GM19372 (cell line): ENCODE results near the gene GNG13.
"Not testable (repeated sequence)": the region's sequence is repeated elsewhere in the genome, so short reads cannot be mapped to it uniquely, and the experiment has no call there.

Source experiments
- ATAC-seq: cut with Tn5 transposase; IDR thresholded peaks from one replicate; pipeline ENCODE4 v1.9.1; 2021; ENCODE audit warnings: mild to moderate bottlenecking, low read depth, moderate library complexity; ENCODE audit not compliant: unreplicated experiment

Gene GNG13

DNA sequence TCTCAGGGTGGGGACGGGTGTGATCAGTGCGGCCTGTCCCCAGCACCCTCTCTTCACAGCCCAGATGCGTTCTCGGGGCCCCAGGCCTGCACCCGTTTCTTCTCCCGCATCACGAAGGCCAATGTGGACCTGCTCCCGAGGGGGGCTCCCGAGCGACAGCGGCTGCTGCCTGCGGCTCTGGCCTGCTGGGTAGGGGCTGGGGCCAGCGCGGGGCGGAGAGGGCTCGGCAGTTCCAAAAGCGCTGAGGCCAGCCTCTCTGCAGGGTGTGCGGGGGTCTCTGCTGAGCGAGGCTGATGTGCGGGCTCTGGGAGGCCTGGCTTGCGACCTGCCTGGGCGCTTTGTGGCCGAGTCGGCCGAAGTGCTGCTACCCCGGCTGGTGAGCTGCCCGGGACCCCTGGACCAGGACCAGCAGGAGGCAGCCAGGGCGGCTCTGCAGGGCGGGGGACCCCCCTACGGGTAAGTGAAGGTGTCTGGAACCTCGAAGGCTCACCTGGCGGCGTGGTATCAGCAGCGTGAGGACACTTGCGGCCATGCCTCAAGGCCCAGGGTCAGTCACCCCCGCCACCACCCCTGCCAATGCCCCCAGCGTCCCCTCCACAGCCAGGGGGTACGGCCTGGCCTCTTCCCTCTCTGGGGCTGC lies 35.6 kb downstream of the GNG13 start:
- no peak for ATAC-seq

DNA sequence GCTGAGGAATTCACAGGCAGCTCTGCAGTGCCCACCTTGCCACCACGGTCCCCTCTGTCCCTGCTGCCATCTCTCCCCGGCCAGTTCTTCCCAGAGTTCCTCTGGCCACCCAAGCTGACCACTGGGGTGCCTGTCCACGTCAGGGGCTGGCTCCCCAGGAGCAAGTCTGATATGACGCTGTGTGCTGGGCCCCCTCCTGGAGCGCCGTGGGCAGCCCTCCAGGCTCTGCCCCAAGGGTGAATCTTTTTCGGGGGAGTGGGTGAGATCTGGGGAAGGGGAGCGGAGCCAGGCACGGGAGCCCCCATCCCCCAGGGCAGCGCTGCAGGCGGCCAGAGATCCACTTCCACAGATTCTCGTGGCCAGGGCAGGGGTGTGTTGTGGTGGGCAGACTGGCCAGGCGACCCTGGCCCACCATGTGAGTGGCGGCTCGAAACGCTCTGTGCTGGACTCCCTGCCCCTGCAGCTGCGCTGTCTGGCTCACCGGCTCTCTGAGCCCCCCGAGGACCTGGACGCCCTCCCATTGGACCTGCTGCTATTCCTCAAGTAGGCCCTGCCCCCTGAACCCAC lies 36.3 kb downstream of the GNG13 start:
- ATAC-seq: no peak

DNA sequence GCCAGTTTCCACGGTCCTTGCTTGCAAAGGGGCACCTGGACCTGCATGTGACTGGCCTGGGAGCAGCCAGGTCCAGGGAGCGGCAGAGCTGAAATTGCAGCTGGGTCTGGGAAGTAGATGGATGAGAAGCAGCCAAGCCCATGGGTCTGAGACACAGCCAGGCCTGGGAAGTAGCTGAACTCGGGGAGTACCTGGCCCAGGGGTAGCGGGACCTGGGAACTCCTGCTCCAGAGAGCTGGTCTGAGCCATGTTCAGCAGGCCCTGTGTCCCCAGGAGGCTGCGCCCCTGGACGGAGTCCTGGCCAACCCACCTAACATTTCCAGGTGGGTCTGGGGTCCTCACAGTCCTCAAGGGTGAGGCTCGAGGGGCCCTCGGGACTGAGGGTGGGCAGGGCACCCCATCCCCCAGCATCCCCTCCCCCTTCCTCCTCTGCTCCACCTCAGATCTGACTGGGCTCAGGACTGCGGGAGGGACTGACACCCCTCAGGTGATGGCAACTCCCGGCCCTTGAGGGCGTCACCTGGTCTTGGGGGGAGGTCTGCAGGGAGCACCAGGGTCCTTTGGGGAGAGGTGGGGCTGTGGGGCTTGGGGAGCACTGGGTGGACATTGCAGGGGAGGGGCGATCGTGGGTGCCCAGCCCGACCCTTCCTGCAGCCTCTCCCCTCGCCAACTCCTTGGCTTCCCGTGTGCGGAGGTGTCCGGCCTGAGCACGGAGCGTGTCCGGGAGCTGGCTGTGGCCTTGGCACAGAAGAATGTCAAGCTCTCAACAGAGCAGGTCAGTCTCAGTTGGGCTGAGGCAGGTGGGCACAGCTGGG lies 37.0 kb downstream of the GNG13 start:
- ATAC-seq: no peak

DNA sequence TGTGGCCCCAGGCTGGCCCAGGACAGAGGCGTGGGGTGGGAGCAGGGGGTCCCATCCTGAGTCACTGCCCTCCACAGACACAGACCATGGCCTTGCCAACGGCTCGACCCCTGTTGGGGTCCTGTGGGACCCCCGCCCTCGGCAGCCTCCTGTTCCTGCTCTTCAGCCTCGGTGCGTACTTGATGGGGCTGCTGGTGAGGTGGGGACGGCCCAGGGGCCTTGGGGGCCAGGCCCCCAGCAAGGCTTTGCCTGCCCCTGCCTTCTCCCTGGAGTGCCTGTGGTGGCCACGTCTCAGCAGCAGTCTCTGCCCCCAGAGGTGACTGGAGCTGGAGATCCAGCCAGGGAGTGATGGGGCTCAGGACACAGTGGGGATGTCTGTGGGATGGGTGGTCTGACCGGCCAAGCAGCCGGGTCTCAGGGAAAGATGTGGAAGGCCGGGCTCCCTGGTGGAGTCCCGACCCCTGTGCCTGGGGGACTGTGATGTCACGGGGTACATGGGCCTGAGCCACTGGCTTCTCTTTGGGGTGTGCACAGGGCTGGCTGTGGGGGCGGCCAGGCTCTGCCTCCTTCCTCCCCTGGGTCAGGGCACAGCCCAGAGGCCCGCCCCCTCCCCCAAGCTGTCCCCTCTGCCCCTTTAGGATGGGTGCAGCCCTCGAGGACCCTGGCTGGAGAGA lies 37.8 kb downstream of the GNG13 start:
- ATAC-seq: no peak

DNA sequence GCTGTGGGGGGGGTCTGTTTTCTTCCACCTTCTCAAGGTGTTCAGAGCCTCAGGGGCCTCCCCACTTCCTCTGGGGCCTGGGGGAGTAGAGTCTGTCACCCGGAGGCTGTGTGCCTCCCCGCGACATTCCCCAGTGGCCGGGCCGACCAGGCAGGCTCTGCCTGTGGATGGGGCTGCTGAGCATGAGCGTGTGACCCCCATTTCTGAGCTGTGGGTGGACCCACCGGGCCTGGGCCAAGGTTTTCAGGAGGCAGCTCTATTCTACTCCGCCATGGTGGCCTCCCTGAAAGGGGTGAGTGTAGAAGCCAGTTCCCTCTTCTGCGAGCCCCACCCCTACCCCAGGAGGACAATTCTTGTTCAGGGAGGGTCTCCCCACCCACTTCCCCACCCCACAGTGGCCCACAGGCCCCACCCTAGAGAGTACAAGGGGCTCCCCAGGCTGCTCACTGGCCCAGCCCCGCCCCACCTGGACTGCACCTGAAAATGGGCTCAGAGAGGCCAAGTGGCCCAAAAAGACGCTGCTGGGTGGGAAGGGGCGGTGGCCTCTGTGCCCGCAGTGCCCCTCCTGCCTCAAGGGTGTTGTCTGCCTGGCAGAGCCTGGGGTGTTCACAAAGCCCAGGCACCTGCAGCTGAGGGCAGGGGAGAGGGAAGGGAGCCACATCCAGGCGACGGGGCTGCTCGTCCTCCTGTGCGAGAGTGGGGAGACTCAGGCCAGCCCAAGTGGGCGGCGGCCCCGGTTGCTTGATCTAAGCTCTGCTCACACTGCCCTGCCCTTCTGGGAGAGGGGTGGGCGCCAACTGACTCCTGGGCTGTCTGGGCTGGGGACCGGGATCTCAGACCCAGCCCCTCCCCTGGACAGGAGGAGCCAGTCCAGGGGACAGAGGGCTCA lies 38.7 kb downstream of the GNG13 start:
- ATAC-seq: no peak

DNA sequence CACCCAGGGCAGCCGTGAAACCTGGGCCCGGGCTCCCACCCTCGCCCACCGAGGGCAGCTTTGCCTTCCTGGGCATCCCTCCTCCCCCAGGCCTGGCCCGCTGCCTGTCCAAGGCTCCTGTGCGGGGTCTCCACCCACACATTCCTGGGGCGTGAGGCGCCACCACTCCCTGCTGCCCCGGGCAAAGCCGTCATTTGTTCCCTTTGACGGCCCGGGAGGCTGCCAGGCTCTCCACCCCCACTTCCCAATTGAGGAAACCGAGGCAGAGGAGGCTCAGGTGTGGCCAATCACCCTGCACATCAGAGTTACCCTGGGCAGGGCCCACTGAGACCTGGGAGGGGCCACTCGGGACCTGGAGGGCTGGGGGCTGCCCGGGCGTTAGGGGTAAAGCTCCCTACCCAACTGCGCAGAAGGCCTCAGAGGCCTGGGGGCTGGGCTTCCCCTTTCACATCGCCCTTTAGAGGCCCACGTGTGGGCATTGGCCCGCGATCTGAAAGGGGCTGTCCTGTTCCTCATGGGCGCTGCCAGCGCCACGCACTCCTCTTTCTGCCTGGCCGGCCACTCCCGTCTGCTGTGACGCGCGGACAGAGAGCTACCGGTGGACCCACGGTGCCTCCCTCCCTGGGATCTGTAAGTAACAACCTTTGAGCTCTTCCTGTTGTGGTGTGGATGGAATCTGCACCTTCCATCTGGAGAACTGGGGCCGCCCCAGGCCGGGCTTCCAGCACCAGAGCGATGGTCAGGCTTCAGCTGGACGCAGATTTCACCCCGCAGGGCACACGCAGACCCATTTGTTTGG lies 39.8 kb downstream of the GNG13 start, which contains the start of gene MSLN:
Gene MSLN (plus strand): TSS at position 190 of the 799 bp plus-strand sequence. CDS start 1,947 bp downstream, outside the sequence.
- ATAC-seq: no peak

DNA sequence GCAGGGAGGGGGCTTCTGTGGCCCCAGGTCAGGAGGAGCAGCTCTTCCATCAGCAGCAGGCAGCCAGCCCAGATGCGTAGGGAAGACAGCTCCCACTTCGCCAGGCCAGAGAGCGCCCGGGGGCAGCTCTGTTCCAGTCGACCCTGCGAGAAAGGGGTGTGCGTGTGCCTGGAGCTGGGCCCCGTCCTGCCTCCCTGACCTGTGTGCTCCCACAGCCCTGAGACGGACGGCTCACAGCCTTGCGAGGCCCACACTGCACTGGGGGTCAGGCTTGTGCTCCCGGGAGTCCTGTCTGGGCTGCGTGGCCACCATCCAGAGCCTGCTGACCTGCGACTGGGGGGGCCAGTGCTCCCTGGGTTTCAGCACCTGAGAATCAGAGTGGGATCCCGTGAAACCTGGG lies 40.5 kb downstream of the GNG13 start:
- ATAC-seq: no peak

DNA sequence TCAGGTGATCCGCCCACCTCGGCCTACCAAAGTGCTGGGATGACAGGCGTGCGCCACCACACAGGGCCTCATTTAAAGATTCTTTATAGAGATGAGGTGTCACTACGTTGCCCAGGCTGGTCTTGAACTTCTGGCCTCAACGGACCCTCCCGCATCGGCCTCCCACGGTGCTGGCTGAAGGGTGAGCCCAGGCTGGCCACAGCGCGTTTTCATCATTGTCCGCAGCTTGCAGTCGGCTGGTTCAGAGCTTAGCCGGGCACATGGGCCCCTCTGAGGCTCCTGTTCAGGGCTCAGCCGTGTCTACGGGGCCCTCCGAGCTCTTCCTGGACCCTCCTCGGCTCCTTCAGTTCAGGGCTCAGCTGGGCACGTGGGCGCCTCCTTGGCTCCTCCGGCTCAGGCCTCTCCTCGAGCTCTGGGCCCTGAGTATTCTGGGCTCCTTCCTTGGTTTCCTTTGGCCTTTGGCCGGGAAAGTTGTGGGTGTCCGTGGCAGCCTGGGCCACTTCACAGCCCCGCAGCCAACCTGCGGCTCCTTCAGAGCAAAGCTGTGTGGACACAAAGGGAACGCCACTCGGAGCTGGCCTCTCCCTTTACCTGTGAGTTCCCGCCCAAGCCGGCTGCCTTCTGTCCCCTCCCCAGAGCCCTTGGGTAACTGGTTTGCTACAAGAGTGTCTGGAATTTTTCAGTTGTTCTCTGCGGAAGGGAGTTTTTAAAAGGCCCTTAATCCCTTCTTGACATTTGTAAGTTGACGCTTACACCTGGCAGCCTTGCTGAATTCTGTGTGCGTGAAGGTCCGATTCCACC lies 41.2 kb downstream of the GNG13 start:
- ATAC-seq: no peak

DNA sequence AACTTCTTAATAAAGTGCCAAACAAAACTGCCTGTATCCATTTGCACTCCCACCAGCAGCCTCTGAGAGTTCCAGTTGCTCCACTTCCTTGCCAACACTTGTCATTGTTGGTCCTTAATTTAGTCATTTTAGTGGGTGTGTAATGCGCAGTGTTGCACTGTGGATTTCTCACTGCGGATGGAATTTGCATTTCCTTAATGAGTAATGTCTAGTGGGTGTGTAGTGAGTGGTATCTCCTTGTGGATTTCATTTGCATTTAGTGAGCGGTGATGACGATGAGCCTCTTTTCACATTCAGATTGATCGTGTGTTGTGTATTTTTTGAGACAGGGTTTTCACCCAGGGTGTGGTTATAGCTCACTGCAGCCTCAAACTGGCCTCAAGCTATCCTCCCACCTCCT lies 44.1 kb downstream of the GNG13 start:
- no peak for ATAC-seq

DNA sequence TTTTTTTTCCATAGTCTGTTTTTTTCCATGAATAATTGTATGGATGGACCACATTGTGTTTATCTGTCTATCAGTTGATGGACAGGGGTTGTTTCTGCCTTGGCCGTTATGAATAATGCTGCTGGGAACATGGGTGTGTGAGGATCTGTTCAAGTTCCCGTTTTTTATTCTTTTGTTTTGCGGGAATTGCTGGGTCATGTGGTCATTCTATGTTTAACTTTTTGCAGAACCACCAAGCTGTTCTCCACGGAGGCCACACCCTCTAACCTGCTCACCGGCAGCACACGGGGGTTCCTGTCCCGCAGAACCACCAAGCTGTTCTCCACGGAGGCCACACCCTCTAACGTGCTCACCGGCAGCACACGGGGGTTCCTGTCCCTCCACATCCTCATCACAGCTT lies 45.9 kb downstream of the GNG13 start:
- no peak for ATAC-seq

DNA sequence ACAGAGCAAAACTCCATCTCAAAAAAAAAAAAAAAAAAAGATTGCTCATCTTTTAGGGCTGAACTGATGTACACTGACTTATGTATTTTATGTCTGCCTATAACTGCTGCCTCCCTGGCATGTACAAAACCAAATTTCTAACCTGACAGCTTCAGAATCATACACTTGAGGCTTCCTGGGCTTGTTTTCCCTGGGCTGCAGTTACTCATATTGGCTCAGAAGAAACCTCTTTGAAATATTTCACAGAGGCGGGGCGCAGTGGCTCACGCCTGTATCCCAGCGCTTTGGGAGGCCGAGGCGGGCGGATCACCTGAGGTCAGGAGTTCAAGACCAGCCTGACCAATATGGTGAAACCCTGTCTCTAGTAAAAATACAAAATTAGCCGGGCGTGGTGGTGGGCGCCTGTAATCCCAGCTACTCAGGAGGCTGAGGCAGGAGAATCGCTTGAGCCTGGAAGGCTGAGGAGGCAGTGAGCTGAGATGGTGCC lies 46.4 kb downstream of the GNG13 start:
- ATAC-seq: not testable (repeated sequence)

DNA sequence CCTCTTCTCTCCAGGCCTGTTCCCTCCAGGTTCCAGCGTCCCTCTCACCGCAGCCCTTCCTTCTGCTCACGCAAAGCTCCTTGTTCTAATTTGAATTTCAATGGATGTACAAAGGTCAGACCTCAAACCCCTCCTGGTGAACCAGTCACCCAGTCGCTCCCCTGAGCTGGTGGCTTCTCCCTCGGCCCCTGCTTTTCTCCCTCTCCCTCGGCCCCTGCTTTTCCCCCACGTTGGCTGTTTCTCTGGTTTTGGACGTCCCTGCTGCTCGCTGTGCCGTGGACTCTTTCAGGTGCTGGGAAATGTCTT lies 48.6 kb downstream of the GNG13 start:
- no peak for ATAC-seq

DNA sequence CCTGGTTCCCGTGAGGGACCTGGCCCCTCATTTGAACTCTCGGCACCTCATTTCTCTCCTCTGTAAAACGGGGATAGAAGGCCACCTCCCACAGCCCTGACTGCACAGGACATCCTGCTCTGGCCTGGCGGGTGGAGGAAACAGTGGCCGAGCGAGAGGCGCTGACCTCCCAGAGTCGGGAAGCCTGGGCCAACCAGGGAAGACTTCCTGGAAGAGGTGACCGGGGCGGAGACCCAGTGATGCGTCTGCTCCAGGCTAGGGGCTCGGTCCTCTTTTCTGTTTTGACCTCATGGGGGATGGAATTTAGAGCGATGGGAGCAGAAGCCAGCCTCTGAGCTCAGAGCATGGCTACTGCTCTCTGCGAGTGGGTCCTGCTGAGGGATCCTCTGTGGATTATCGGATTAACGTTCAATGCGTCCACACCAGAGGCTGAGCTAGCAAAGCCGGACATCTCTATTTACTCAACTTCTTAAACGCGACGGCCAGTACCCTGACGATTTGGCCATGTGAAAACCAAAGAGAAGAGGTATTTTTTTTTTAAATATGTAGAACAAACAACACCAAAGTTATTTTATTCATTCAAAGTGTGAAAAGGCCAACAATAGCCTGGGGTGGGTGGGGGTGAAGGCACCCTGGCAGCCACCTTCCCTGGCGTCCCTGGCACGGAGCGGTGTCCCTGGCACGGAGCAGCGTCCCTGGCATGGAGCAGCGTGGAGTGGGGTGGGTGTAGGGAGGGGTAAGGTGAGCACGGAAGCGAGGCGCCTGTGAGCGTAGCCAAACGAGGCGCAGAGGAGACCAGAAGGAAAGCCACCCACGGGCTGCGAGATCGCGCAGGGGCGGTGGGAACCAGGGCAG lies 49.2 kb downstream of the GNG13 start:
- ATAC-seq: no peak

DNA sequence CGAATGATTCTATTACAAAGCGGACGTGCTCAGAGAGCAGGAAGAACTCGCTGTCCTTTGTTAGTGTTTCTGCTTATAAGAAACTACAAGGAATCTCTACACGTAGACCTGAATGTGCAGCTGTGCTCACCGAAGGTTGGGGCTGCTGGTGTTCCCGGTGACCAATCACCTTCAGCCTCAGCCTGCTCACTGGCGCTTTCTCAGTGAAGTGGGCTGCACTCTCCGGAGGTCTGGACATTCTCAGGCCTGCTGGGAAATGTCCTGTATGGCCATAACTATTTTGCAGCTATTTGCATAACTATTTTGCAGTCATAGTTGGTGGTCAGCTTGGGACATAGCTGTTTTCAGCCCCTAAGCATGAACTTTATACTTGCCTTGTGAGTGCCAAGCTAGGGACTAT lies 50.0 kb downstream of the GNG13 start:
- no peak for ATAC-seq

DNA sequence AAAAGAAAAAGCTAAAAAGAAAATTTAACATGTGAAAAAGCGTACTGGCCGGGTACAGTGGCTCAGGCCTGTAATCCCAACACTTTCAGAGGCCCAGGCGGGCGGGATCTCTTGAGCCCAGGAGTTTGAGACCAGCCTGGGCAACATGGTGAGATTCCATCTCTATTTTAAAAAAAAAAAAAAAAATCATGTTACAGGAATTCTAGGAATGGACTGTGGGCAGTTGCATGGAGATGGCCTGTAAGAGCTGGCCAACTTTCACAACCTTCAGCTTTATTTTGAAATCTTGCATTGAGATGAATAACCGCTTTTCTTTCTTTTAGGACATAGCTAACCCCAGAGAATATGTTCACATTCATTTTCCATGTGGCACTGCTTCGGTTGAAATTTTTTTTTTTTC lies 51.5 kb downstream of the GNG13 start:
- ATAC-seq: no peak
